Ecto neural progenitor cell (in vitro differentiated cells): ENCODE data around the gene SMOC1.
A peak's percentile ranks its signal among the peaks of the same experiment; 100 is the strongest.
"Not testable (repeated sequence)": the region's sequence is repeated elsewhere in the genome, so short reads cannot be mapped to it uniquely, and the experiment has no call there.

Experiments
- DNase-seq: peaks from one replicate; pipeline ENCODE4 v3.0.0-alpha.2; 2018; ENCODE audit warnings: low spot score

The SMOC1 gene

DNA sequence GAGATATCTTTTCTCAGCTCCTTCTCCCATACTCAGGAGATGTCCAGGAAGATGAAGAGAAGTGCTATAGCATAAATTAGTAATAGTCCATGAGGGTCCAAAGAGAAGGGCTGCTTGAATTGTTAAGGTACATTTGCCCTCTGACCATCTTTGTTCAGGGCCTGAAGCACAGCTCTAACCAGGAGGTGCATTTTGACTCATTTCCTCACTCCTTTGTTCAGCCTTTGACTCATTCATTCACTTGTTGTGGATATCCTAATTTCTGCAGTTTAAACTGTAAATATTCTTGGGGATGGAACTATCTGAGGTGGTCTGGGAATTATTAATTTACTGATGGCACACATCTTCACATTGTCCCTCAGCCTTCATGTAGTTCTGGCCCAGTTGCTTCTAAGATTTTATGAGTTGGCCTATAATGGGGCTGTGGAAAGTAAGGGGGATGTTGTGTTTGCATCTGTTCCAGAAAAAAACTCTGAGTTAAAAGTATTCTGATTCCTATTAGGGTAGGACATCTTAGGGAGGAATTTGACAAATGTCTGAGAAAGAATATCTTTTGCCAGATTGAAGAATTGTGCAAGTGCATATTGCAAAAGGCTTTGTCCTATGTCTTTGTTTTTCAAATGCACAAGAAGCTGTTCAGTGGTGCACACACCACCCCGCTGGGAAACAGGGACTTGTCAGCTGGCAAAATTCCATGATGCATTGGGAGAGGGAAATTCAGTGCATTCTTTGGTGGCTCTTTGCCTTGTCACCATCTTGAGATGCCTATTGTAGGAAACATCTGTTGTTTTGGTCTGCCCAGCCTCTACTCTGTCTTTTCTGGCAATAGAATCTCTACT lies 22.1 kb downstream of the SMOC1 start:
- DNase-seq, result no peak

DNA sequence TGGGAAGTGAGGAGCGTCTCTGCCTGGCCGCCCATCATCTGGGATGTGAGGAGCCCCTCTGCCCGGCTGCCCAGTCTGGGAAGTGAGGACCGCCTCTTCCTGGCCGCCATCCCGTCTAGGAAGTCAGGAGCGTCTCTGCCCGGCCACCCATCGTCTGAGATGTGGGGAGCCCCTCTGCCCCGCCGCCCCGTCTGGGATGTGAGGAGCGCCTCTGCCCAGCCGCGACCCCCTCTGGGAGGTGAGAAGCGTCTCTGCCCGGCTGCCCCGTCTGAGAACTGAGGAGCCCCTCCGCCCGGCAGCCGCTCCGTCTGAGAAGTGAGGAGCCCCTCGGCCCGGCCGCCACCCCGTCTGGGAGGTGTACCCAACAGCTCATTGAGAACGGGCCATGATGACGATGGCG lies 23.8 kb downstream of the SMOC1 start:
- DNase-seq, result not testable (repeated sequence)

DNA sequence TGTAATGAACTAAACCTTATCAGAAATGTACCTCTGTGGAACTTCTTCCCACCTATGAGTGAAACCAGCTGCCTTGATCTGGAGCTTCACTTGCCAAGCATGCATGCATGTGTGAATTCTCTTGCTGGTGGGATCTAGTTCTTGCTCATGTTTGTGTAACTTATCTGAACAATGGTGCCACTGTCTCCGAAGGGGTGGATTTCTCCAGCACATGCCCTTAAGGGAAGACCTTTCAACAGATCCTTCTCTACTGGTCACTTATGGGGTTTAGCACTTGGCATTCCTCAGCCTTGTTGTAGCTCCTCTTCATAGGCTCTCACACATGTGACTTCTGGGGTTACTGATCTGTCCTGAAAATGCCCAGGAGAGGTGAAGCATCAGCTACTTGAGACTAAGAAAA lies 25.0 kb downstream of the SMOC1 start:
- DNase-seq, result no peak

GRCh38 chr14:69906201-69906600 lies 27.0 kb downstream of the SMOC1 start:
- no peak for DNase-seq

DNA sequence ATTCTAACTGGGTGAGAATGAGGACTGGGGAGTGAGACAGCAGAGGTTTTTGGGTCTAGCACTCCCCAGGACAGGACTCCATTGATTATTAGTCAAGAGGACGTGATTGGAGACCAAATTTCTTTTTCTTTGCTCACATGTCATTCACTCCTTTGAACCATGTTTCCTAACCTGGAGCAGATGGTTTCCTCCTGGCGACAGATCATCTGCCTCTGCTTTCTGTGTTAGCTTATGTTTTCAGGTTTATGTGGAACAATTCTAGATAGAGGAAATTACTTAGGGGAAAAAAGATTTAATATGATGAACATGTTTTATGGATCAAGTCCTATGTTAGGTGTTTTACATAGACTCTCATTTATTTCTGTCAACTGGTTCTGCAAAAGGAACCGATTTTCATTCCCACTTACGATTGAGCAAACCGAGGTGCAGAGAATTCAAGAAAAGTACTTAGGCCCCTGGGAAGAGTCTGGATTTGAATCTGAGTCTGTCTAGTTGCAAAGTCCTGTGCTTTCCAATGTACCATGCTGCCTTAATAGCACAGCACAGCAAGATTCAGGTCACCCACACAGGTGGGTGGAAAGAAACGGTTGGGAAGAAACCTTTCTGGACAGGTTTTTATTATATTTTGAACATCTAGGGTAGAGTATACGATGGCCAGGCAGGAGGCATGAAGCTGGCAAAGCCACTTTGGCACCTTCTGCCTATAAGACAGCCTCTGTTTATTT lies 30.8 kb downstream of the SMOC1 start:
- no peak for DNase-seq

GRCh38 chr14:69910871-69911270 lies 31.7 kb downstream of the SMOC1 start:
- DNase-seq, result no peak

DNA sequence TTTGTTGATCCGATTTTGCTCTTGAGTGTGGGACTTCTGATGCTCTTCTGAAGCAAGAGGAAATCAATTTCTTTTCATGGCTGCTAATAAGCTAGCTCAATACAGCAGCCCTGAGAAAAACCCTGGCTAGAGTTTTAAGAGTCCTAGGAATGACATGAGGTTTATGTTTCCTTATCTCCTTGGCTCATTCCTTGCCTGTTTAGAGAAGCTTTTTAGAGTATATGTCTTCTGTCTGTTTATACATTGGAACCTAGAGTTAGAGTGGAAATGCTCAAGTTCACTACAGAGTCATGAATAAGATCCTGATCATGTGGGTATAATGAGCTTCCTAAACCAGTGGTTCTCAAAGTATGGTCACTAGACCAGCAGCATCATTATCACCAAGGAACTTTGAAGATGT lies 34.5 kb downstream of the SMOC1 start:
- no peak for DNase-seq

DNA sequence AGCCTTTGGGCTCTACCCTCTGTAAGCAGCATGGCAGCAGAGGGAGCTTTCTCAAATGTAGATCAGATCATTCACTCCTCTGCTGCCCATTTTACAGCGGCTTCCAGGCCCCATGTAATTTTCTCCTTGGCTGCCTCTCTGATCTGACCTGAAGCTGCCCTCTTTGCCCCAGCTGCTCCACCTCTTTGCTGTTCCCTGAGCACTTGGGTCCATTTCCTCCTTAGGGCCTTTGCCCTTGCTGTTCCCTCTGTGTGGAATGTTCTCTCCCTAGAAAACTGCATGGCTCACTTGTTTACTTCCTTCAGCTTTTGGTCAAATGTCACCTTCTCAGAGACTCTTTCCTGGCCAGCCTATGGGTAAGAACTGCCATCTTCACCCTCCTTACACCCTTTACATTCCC lies 37.2 kb downstream of the SMOC1 start:
- no peak for DNase-seq

GRCh38 chr14:69917287-69917686 lies 38.1 kb downstream of the SMOC1 start:
- no peak for DNase-seq

DNA sequence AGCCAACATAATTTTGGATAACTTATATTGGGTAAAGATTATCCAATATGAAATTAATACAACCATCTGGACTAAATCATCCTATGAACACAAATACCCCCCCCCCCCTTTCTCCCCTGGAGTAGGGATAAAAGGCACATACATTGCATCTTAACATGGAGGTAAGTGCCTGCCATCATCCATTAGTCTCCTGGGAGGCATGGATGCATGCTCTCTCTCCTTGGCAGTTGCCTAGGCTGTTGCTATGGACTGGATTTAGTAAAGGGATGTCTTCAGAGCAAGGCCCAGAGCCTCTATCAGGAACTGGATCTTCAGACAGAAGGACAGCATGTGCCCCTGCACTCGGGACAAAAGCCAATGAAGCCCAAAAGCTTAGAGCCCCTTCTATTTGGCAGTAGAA lies 40.6 kb downstream of the SMOC1 start:
- DNase-seq, result no peak

GRCh38 chr14:69921052-69921451 lies 41.8 kb downstream of the SMOC1 start:
- DNase-seq, result no peak

GRCh38 chr14:69922198-69922597 lies 43.0 kb downstream of the SMOC1 start:
- no peak for DNase-seq

GRCh38 chr14:69924201-69924600 lies 45.0 kb downstream of the SMOC1 start:
- no peak for DNase-seq

- DNase-seq, result no peak
These were observed 48.9 kb downstream of the SMOC1 start for GRCh38 chr14:69928111-69928523.

GRCh38 chr14:69930780-69931379 lies 51.7 kb downstream of the SMOC1 start:
- DNase-seq, result no peak

DNA sequence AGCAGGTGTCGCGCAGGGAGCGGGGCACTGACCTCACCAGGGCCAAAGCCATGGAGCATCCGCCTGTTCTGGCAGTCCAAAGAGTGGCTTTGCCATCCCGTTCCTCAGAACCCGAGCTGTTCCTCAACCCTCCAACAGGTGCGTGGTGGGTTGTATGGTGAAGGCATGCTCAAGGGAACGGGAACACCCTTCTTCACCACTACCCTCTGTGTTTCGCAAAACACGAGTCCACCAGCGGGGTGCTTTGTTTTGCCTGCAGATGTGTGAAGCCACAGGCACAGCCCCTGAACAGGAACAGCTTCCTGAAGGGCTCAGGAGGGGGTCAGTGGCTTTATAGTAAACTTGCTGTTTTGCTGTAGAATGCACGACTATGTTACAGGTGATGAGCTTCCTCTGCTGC lies 52.7 kb downstream of the SMOC1 start:
- no peak for DNase-seq

- peak; percentile 73 for DNase-seq
These were observed 53.2 kb downstream of the SMOC1 start for GRCh38 chr14:69932391-69932790.

GRCh38 chr14:69933623-69934275 lies 54.5 kb downstream of the SMOC1 start:
- no peak for DNase-seq

DNA sequence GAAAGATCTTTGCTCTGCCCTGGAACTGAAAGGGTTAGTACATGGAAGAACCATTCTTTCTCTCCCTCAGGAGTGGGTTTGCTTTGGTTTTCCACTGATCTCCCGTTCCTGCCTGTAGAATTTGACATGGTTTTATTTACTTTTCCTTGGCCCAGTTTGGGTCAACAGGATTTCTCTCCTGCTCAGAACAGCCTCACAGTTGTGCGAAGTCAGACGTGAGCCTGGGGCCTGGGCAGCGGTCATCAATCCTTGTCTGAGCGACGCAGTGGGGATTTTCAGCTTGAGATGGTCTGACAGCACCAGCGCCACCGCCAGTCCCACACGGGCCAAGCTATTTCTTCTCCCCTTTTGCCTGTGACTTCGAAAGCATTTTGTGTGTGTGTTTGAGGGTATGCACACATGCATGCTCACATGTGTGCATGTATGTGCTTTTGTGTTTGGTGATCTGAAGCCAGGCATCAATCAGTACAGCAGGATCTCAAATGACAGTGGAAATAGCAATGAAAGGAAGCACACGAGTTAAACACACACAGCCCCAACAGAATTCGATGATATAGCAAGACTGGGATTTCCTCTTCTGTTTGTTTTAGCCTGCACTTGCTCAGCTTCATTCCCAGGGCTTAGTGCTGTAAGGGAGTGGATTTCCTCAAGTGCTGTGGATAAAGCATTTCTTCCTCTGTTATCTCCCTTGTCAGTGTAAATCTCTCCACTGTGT lies 58.3 kb downstream of the SMOC1 start:
- no peak for DNase-seq

- DNase-seq, result no peak
These were observed 59.5 kb downstream of the SMOC1 start for GRCh38 chr14:69938751-69939150.

DNA sequence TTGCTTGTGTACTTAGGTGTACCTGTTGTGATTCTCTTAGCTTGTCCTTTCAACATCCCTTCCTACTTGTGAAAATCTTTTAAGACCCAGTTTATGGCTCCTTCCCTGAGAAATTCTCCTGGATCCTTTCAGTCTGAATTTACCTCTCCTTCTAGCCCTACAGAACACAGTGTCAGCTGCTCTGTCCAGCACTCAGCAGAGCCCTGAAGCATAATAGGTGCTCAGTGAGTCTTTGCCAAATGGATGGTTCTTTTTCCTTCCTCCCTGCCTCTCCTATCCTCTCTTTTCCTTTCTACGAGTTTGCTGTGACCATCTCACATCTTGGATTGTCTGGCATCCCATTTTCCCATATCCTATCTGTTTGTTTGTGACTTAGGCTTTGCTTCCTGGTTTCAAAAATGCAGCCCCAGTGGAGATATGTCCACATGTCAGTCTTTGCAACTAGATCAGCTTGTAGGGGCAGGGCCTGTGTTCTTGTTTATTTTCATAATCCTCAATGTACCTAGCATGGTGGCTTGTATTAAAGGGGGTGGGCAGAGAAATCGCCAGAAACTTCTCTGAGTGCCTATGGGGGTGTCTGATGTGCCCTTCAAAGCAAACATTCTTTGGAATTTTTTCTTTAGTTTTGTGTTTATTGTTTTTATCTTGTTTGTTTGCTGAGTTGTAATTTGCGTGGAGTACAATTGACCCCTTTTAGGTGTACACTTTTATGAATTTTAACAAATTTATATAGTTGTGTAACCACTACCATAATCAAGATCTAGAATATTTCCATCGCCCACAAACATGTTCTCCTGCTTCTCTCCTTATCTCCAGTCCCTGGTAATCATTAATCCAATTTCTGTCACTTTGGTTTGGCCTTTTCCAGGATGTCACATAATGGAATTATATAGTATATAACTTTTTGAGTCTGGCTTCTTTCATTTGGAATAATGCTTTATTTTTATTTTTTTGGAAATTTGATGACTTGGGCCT lies 62.8 kb downstream of the SMOC1 start:
- no peak for DNase-seq
